ENCODE data around the gene HPS4.

DNA sequence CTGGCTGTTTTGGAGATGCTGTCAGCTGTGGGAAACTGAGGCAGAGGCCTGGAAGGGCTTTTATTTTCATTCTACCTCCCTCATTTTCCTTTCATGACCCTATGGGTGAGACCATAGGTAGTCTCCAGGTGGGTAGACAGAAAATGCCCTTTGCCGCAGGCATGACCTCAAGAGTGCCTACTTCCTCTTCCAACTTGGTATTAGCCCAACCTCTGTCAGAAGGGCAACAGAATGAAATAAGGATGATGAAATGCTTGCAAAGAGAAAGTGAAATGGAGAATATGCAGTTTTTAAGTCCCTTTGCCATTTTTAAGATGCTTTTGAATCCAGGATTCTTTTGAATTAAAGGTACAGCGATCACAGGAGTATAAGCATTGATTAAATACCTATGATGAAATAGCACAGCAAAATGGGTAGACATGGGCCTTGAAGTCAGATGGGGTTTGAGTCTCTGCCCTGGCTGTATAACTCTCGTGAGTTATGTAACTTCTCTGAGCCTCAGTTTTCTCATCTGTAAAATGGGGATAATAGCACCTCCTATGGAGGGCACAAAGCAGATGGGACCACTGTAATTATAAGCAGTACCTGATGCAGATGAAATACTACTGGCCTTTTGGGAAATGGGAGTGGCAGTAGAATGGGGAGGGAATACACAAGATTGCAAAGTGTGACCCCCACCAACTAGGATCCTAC, 50.8 kb downstream of the HPS4 start:
- TF ChIP-seq, protein P1, sequence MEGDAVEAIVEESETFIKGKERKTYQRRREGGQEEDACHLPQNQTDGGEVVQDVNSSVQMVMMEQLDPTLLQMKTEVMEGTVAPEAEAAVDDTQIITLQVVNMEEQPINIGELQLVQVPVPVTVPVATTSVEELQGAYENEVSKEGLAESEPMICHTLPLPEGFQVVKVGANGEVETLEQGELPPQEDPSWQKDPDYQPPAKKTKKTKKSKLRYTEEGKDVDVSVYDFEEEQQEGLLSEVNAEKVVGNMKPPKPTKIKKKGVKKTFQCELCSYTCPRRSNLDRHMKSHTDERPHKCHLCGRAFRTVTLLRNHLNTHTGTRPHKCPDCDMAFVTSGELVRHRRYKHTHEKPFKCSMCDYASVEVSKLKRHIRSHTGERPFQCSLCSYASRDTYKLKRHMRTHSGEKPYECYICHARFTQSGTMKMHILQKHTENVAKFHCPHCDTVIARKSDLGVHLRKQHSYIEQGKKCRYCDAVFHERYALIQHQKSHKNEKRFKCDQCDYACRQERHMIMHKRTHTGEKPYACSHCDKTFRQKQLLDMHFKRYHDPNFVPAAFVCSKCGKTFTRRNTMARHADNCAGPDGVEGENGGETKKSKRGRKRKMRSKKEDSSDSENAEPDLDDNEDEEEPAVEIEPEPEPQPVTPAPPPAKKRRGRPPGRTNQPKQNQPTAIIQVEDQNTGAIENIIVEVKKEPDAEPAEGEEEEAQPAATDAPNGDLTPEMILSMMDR (IDR thresholded peaks at IDR 0.05), result no peak
- TF ChIP-seq POLR2A (IDR thresholded peaks at IDR 0.05), result no peak
